ENCODE measurements around the gene RASAL2.

- TF ChIP-seq MYC (IDR thresholded peaks at IDR 0.05; ENCODE audit: low read depth, low read length) (no peak), MYC (CRISPR knock-in tag; IDR thresholded peaks at IDR 0.05; ENCODE audit: borderline replicate concordance, low read depth) (no peak), EZH2 (IDR thresholded peaks at IDR 0.05; ENCODE audit: borderline replicate concordance, low read depth, low read length) (no peak), RAD21 (CRISPR knock-in tag; conservative IDR thresholded peaks at IDR 0.05 in 1 of 2, IDR thresholded peaks at IDR 0.05 in 1 of 2) (no peak), ZNF551 (CRISPR knock-in tag; IDR thresholded peaks at IDR 0.05) (no peak), CTCF (IDR thresholded peaks at IDR 0.05 in 2 of 3, conservative IDR thresholded peaks at IDR 0.05 in 1 of 3; ENCODE audit: insufficient read depth in 2 of 3, low read depth in 1 of 3, low read length in 3 of 3) (no peak), IRF9 (tag; IDR thresholded peaks at IDR 0.05) (no peak)
These were observed 172.7 kb downstream of the RASAL2 start for GRCh38 chr1:178266619-178267066.

Data from K562 (cell line).